ENCODE data around the gene DRG2.

Gene DRG2

DNA sequence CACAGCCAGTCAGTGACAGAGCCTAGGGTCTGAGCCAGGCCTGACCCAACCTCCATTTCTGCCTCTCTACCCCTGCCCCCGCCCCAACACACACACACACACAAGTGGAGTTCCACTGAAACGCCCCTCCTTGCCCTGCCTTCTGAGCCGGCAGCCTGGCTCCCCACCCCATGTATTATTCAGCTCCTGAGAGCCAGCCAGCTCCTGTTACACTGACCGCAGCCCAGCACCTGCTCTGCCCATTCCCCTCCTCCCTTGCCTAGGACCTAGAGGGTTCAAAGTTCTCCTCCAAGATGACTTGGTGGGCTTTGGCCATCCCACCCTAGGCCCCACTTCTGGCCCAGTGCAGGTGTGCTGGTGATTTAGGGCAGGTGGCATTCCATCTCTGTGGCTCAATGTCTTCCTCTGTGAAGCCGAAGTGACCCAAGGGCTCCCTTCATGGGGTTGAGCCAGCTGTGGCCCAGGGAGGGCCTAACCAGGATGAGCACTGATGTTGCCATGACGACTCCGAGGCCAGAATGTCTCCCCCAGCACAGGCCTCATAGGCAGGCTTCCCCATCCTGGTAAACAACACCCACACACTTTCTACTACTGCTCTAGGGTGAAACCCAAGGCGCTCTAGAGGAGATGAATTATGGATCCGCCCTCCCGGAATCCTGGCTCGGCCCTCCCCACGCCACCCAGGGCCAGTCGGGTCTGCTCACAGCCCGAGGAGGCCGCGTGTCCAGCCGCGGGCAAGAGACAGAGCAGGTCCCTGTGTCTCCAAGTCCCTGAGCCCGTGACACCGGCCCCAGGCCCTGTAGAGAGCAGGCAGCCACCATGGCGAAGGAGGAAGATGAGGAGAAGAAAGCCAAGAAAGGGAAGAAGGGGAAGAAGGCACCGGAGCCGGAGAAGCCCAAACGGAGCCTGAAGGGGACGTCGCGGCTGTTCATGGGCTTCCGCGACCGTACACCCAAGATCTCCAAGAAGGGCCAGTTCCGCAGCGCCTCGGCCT is 30.5 kb downstream of the DRG2 start:
- no peak for DNase-seq

- DNase-seq: no peak
These were observed 31.5 kb downstream of the DRG2 start for GRCh38 chr17:18119166-18119745.

GRCh38 chr17:18119938-18120337 is 32.2 kb downstream of the DRG2 start:
- DNase-seq: no peak

DNA sequence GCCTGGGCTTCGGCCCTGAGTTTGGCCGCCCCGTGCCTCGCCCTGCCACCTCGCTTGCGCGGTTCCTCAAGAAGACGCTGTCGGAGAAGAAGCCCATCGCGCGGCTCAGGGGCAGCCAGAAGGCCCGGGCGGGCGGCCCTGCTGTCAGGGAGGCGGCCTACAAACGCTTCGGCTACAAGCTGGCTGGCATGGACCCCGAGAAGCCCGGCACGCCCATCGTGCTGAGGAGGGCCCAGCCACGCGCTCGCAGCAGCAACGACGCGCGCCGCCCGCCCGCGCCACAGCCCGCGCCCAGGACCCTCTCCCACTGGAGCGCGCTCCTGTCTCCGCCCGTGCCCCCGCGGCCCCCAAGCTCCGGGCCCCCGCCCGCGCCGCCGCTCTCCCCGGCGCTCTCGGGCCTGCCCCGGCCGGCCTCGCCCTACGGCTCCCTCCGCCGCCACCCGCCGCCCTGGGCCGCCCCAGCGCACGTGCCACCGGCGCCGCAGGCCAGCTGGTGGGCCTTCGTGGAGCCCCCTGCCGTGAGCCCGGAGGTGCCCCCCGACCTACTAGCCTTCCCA is 32.8 kb downstream of the DRG2 start:
- DNase-seq: no peak

GRCh38 chr17:18121144-18121910 is 33.6 kb downstream of the DRG2 start:
- no peak for DNase-seq

GRCh38 chr17:18122990-18123753 is 35.4 kb downstream of the DRG2 start:
- no peak for DNase-seq

DNA sequence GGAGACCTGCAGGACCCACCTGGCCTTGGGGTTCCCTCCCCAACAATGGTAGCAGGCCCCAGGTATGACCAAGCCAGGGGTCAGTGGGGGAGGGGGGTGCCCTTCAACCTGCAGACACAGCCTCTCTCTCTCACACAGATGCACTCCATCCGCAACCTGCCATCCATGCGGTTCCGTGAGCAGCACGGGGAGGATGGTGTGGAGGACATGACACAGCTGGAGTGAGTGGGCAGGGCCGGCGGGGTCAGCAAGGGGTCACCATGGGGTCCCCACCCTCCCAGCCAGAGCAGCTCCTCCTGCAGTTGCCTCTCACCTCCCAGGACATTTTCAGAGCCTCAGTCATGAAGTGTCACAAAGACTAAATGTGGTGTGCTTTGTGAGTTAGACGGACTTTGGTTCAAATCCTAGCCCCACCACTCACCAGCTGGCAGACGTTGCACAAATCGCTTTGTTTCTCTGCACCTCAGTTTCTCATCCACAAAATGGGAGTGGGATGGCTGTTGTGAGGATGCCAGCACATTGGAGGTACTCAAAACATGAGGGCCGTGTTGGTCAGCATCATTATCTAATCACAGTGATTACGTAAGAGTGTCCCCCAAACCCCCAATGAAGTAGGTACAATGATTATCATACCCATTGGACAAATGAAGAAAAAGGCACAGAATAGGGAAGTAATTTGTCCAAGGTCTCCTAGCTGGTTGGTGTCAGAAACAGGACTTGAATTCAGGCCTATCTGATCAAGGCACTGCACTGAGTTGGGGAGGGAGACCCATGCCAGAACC is 36.8 kb downstream of the DRG2 start:
- DNase-seq: no peak

- DNase-seq: no peak
These were observed 41.3 kb downstream of the DRG2 start for GRCh38 chr17:18129041-18129502.

DNA sequence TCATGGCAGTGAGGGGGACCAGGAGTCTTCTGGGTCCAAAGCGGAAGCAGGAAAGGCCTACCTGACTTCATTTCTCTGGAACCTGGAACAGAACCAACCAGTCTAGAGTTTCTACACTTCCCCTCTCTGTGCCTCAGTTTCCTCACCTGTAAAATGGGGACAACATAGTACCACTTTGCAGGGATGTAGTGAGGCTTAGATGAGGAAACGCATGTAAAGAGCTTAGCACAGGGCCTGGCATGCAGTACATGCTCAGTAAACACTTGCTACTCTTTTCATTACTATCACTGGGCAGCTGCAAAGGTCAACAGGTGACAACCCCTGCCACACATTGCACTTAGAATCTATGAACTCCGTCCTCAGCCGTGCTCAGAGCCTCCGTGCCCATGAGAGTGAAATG is 45.0 kb downstream of the DRG2 start:
- DNase-seq: no peak

- no peak for DNase-seq
These were observed 48.6 kb downstream of the DRG2 start for GRCh38 chr17:18136357-18136756.

DNA sequence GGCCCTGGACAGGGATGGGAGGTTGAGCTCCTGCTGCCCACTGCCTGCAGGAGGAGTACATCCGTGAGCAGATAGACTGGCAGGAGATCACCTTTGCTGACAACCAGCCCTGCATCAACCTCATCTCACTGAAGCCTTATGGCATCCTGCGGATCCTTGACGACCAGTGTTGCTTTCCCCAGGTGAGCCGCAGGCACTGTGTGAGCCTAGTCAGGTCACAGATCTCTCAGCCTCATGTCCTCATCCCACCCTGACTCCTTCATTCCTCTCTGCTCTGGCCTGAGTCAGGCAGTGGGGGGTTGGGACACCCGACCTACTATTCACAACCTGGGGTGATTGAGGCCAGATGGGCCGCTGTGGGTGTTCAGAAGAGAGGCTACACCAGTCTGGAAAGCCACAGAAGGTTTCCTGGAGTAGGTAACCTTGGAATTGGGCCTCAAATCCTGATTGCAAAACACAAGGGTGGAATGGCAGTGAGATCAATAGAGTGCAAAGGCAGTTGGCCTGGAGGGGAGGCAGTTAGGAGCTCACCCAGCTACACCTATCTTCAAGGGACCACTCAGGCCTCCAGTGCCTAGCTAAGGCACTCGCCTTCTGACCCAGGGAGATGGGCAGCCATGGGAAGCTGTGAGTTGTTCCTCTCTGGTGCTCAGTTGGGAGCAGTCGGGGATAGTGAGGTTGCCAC is 50.5 kb downstream of the DRG2 start:
- DNase-seq: no peak

- no peak for DNase-seq
These were observed 51.3 kb downstream of the DRG2 start for GRCh38 chr17:18139092-18139491.

DNA sequence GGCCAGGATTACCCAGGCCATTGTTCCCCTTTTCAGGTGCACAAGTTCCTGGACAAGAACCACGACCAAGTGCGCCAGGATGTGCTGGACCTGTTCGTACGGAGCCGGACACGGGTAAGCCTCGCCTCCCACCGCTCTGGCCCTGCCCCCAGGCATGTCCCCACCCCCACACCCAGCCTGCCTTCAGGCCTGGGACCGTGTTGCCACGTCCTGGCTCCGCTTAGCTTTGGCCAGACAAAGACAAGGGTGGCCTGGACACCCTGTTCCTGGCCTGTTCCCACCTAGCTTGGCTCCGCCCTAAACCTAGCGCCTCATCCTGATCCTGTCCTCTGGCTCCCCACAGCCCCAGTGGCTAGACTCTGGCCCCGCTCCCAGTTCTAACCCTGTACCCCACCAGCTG is 51.8 kb downstream of the DRG2 start:
- DNase-seq: no peak

GRCh38 chr17:18139949-18140348 is 52.2 kb downstream of the DRG2 start:
- no peak for DNase-seq

DNA sequence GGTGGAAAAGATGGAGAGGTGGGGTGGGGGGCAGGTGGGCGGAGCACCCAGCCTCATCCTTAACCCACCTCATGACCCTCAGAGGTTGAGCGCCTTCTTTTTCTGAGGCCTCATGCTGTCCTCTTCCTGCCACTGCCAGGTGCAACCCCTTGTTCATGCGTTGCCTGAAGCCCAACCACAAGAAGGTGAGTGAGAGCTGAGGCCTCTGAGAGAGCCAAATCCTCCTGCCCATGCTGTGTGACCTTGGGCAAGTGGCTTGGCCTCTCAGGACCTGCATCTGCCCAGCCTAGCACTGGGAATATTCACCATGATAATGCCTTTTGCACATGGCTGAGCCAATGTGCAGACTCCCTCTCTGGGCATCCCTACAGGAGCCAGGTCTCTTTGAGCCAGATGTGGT is 52.9 kb downstream of the DRG2 start:
- no peak for DNase-seq

GRCh38 chr17:18141210-18141803 is 53.6 kb downstream of the DRG2 start:
- DNase-seq: no peak

DNA sequence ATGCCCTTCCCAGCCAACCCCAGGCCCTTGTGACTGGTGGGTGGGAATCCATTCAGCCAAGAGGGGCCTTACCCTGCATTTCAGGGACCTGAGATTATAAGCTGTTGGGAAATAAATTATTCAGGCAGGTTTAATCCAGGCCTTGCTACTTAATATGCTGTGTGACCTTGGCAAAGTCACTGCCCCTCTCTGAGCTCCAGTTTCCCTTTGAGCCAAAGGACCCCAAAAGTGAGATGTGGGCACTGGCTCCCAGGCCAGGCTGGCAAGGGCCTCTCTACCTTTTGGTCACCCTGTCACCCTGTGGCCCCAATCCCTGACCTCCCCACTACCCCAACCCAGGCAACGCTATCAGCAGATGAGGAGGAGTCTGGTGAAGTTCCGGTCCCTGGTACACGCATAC is 54.7 kb downstream of the DRG2 start:
- no peak for DNase-seq

- DNase-seq: no peak
These were observed 55.5 kb downstream of the DRG2 start for GRCh38 chr17:18143044-18143936.

DNA sequence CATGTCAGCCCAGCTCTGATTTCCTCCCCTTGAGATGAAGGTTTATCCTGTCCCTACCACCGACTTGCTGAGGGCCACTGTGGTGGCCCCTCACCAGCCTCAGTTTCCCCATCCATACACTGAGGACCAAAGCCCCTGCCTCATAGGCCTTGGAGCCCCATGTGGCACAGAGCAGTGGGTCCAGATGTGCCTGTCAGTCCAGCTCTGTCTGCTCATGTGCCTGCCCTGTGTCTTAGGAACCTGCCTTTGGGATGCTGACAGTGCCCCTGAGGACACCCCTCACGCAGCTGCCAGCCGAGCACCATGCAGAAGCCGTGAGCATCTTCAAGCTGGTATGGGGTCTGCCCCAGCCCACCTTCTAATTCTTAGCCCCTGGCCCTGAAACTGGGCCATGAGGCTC is 56.5 kb downstream of the DRG2 start:
- DNase-seq: no peak
